Placental pericyte (primary cell): ENCODE data around the gene SMIM23. TPM values are rescaled to one million over a fixed set of nuclear protein-coding genes. Genes with fewer than 3 reads are reported as not detected.

Experiments used
- total RNA-seq: library from RNA; depleted of rRNA; stranded (reverse); fragments of >200 nt; gene quantifications from 2 replicates; pipeline ENCODE4 v1.2.3, GENCODE V29; 2012

The SMIM23 gene
- total RNA-seq = not detected in 2 replicates

GRCh38 chr5:171785517-171785916 lies at the start of gene SMIM23:
SMIM23 (plus strand) TSS chr5:171785817; CDS start chr5:171785872, 55 bp downstream.

Other genes with a start within 250 kb of the SMIM23 start
- 62.6 and 89.2 TPM in 2 replicates for gene FBXW11, start 220.8 kb downstream of the SMIM23 start, total RNA-seq